Hippocampal formation (tissue), 2 donors: Measurements from ENCODE around the gene CDHR5.

Experiments used
- DNase-seq, 2 donors: peaks; one replicate each; lab custom pipeline; 2025; lab: John Stamatoyannopoulos, UW

CDHR5 gene

GRCh38 chr11:645536-645935, 20.8 kb upstream of the CDHR5 start:
- no peak for DNase-seq

- DNase-seq: no peak
These were observed 19.3 kb upstream of the CDHR5 start for GRCh38 chr11:643849-644738.

- DNase-seq: no peak
These were observed 18.6 kb upstream of the CDHR5 start for GRCh38 chr11:643366-643765.

- DNase-seq: no peak
These were observed 17.1 kb upstream of the CDHR5 start for GRCh38 chr11:641806-642370.

GRCh38 chr11:640021-640706, 15.4 kb upstream of the CDHR5 start:
- DNase-seq: no peak

- DNase-seq: no peak
These were observed 14.7 kb upstream of the CDHR5 start for GRCh38 chr11:639332-639955.

GRCh38 chr11:638631-639331, 14.0 kb upstream of the CDHR5 start:
- DNase-seq: no peak

GRCh38 chr11:637593-638521, 13.1 kb upstream of the CDHR5 start:
- DNase-seq: no peak

GRCh38 chr11:637333-637592, 12.5 kb upstream of the CDHR5 start:
- DNase-seq: no peak

GRCh38 chr11:636511-637332, 12.0 kb upstream of the CDHR5 start, which contains the start of gene DRD4:
Gene DRD4 (plus strand): TSS chr11:637269. CDS start chr11:637305, 36 bp downstream.
- DNase-seq: no peak

GRCh38 chr11:635945-636510, 11.3 kb upstream of the CDHR5 start:
- no peak for DNase-seq

GRCh38 chr11:630871-631270, 6.1 kb upstream of the CDHR5 start:
- DNase-seq: no peak

GRCh38 chr11:629237-629583, 4.5 kb upstream of the CDHR5 start:
- DNase-seq: no peak

- no peak for DNase-seq
These were observed 3.3 kb upstream of the CDHR5 start for GRCh38 chr11:628056-628455.

- DNase-seq: no peak
These were observed 2.5 kb upstream of the CDHR5 start for GRCh38 chr11:627308-627576.

- no peak for DNase-seq
These were observed 1.9 kb upstream of the CDHR5 start, which contains the start of gene SCT for GRCh38 chr11:626475-627307. Gene SCT (minus strand): TSS chr11:627181. CDS start chr11:627143, 38 bp downstream.

- no peak for DNase-seq
These were observed 997 bp upstream of the CDHR5 start for GRCh38 chr11:625636-626268.

GRCh38 chr11:623999-624704, 603 bp downstream of the CDHR5 start:
- no peak for DNase-seq
